Measurements from ENCODE around the gene RYR2.

- no peak for TF ChIP-seq CTCF (IDR thresholded peaks at IDR 0.05)
- TF ChIP-seq POLR2A (IDR thresholded peaks at IDR 0.05) = no peak
Measured at GRCh38 chr1:237004116-237004515, 37.9 kb upstream of the RYR2 start, which contains the start of gene MT1HL1.
